HG03432 (cell line): ENCODE results near the gene FAM168A.

Source experiments
- ATAC-seq: cut with Tn5 transposase; IDR thresholded peaks from one replicate; pipeline ENCODE4 v1.9.1; 2021; ENCODE audit warnings: mild to moderate bottlenecking, moderate library complexity; ENCODE audit not compliant: unreplicated experiment

Gene FAM168A, protein sequence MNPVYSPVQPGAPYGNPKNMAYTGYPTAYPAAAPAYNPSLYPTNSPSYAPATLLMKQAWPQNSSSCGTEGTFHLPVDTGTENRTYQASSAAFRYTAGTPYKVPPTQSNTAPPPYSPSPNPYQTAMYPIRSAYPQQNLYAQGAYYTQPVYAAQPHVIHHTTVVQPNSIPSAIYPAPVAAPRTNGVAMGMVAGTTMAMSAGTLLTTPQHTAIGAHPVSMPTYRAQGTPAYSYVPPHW

DNA sequence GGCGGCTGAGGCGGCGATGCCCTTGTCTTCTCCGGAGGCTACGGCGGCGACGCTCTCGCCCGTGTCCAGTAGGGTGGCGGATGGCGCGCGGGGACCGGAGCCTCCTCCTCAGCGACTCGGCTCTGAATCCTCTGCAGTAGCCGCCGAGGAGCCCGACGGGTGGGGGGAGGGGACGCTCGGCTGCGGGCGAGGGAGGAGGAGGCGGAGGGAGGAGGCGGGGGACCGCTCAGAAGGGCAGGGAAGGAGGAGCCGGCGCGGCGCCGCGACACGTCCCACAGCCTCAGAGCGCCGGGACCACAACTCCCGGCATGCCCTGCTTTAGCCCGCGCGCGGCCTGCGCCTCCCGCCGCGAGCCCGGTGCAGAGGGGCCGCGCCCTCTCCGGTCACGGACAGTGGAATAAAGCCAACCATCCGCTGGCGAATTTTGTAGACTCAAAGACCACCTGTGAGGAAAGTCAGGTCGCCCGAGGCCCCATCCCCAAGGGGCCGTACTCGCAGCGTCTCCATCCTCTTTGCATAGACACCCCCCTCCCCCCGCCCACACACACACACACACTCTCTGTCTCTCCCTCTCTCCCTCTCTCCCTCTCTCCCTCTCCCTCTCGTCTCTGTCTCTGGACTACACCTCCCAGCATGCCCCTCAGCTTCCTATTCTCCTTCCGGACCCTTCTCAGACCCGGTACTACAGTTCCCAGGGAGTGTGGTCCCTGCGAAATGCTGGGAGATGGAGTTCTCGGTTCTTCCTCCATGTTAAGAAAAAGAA lies at the start of gene FAM168A:
Gene FAM168A, minus strand, starts transcription at position 157 of the 763 bp plus-strand sequence. CDS start 129,638 bp downstream, outside the sequence.
- ATAC-seq = peak; percentile 94

DNA sequence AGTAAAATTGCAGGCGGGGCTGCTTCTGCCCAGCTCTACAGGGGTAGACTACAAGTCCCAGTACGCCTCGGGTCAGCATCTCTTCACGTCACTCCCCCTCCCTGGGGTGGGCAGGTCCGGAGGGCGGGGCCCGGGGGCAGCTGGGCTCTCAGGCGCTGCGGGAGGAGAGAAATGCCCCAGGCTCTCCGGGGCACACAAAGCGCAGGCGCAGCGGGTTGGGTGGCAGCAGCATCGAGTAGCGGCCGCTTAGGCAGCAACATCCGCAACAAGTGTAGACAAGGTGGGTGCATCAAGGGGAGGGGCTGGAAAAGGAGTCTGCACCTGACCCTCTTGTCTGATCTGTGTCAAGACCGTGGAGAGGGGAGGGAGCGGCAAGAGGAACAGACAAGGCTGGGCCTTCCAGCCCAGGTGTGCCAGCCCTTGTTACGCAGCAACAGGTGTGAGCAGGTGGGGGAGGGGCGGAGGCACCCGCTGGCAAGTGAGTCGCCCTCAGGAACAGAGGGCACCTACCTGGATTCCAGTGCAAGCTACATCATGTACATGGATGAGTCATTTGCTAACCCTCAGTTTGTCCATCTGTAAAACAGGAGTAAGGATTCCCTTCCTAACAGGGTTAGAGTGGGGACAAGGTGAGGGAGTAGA lies 49.7 kb upstream of the FAM168A start:
- peak; percentile 81 for ATAC-seq

DNA sequence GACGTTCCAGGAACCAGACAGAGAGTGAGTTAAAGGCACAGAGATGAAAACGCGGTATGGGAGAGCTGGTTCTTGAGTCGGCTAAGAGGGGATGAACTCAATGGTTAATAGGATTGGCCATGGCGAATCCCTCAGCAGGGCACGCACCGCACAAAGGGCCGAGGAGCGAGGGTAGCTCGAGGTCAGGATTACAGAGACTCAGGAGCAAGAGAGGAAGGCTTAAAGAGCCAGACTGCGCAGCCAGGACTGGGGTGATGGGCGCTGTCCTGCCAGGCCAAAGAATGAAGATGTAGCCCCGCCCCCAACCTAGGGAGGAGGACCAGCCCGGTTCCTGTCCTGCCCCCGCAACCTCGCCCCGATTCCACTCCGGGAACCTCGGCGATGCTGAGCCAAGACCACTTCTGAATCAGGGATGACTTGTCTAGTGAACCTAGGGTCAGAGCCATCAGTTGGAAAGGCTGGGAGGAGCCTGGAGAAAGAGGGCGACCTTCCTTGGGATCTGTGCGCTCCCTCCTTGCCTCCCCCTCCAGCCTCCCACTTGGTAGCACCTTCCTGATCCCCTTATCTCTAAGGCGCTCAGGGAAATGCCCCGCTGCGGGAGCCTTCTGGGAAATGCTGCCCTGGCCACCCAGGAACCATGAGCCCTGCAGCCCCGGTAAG lies 48.2 kb upstream of the FAM168A start, which contains the start of gene PLEKHB1:
Gene PLEKHB1, plus strand, starts transcription at position 610 of the 660 bp plus-strand sequence. Its CDS starts 28 bp downstream, at position 638.
- ATAC-seq = no peak

DNA sequence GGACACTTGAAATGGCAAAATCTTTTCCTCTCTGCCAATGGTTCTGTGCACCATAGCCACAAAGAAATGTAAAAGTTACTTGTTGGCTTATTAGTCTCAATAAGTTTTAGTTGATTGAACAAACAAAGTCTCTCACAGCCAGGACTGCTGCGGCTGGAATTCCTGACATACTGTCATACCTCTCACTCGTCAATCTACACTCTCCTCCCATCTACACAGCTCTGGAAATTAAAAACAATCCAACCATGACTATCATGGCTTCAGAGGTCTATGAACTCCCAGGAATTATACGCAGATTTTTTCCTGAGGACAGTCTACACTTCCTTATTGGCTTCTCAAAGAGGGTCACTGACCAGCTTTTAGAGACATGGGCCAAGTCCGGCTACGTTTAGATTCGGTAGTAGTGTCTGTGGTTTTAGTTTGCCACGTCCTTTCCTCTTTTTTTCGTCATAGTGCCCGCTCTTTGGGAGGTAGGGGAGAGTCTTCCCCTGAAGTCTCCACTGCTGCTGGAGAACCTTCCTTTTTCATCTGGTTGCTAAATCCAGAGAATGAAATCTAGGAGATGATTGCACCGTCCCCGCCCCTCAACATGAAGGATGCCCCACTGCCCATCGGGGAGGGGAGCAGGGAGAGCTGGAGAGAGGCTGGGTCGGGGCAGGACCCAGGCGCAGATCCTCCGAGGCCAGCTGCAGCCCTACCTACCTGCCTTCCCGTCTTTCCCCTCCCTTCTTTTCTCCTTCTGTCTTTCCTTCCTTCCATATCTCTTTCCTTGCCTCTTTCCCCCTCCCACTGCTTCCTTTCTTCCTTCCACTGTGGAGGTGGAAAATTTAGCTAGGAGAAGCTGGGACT lies 47.4 kb upstream of the FAM168A start:
- no peak for ATAC-seq

DNA sequence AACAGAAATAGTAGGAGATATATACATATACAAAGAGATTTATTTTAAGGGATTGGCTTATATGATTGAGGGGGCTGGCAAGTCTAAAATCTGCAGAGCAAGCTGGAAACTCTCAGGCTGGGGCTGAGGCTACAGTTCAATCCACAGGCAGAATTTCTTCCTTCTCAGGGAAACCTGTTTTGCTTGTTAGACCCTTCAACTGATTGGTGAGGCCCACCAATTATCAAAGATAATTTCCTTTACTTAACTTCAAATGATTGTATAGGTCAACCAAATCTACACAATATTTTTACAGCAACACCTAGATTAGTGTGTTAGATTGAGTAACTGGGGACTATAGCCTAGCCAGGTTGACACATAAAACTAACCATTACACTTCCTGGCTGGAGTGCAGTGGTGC lies 43.8 kb upstream of the FAM168A start:
- ATAC-seq = no peak

DNA sequence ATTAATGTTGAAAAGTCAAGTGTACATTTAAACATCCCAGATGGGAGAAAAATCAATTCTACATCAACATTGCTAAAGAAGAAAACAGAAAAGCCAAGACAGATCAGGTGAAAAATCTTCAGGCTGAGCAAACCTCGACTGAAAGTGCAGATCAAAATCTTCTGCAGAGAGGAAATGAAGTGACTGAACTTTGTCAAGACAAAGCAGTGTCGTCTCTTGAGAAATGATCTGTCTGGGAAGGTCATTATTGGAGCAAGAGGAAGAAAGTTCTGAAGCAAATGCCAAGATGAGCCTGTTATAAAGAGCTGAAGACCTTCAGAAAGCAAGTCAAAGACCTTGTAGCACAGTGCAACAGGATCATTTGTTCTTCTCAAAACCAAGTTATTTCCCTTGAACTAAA lies 42.7 kb upstream of the FAM168A start:
- ATAC-seq = no peak

DNA sequence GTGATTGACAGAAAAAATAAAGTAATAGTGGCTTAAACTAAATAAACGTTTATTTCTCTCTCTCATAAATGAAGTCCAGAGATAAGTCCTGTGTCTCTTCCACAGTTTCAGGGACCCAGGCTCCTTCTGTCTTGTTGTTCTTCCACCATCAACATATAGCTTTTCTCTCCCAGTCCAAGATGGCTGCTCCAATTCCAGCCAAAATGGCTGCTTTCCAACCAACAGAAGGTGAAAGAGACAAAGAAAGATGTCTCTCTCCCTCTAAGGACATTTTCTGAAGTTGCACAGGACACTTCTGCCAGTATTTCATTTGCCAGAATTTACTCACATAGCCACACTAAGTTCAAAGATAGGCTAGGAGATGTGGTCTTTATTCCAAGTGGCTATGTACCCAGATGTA lies 39.1 kb upstream of the FAM168A start:
- no peak for ATAC-seq

DNA sequence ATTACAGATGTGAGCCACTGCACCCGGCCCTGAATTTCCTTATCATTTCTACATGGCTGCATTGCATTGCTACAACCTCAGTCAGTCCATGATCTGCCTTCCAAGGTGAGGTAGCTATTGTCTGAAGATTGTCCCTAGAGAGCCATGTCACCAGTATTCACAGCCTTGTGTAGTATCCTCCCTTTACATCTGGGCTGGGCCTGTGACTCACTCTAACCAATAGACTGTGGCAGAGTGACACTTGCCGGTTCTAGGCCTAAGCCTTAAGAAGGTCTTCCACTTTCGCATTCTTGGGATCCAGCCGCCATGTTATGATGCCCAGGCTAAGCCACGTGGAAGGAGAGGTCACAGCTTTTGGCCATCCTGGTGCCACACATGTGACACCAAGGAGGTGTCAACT lies 38.3 kb upstream of the FAM168A start:
- ATAC-seq = no peak

DNA sequence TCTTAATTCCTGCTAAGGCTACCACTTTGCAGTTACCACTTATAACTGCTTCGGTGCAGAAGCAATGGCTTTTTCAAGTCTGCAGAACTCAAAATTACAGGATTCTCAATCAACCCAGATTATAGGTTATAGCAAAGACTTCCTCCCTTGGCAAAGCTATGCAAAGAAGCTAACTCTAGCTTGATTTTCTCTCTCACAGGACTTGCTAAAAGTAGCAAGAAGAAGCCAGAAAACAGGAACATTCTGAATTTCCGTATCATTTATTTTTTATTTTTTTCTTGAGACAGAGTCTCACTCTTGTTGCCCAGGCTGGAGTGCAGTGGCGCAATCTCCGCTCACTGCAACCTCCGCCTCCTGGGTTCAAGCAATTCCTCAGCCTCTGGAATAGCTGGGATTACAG lies 37.8 kb upstream of the FAM168A start:
- ATAC-seq = no peak

DNA sequence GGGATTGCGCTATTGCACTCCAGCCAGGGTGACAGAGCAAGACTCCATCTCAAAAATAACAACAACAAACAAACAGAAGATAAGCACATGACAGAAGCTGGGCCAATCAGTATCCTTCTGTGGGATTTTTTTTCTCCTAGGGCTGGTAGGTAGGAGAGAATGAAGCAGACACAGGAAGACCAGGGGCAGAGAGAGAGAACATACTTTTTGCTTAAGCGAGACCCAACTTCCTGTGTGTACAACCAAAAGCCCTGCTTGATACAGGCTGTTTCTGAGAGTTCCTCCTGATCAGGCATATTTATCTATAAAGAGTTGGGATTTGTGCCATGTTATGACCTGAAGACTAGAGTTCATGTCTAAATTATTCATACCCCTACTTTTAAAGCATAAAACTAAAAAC lies 36.1 kb upstream of the FAM168A start:
- ATAC-seq = no peak

DNA sequence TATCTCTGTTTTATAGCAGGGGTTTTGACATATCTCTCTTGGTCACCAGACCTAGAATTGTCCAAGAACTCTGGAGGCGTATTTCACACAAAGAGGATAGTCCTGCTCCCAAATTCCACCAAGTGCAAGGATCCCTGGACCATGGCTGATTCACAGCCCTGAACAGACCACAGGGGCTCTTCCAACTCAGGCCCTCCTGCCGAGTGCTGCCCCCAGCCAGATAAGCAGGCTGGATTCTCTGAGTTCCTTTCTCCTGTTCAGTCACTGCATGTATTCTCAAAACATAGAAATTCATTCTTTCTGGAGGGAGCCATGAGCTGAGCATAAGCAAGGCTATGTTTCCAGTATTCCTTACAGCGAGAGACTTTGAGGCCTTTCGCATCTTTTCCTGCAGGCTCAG lies 35.1 kb upstream of the FAM168A start:
- no peak for ATAC-seq

DNA sequence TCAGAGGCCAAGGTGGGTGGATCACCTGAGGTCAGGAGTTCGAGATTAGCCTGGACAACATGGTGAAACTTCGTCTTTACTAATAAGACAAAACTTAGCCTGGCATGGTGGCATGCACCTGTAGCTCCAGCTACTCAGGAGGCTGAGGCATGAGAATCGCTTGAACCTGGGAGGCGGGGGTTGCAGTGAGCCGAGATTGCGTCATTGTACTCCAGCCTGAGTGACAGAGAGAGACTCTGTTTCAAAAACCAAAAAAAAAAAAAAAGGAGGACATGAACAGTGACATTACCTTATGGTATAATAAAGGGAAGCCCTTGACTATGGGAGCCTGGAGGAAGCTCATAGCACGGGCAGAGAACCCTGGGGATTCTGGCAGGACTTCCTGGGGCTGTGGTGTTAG lies 32.0 kb upstream of the FAM168A start:
- no peak for ATAC-seq

DNA sequence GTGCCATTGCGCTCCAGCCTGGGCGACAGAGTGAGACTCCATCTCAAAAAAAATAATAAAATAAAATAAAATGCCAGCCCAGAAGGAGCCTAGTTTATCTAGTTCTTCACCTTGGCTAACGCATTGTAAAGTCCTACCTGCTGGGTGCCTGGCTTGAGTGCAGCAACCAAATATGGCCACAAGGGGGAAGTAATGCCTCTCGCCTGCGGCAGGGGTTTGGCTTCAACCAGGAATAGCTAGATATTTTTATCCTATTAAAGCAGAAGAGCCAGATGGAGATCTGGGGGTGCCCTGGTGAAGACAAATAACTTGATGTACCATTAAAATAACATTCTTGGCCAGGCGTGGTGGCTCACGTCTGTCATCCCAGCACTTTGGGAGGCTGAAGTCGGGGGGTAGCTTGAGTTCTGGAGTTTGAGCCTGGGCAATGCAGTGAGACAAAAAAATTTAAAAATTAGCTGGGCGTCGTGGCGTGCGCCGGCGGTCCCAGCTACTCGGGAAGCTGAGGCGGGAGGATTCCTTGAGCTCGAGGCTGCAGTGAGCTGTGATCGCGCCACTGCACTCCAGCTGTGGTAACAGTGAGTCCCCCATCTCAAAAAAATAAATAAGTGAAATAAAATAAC lies 27.9 kb upstream of the FAM168A start:
- no peak for ATAC-seq

DNA sequence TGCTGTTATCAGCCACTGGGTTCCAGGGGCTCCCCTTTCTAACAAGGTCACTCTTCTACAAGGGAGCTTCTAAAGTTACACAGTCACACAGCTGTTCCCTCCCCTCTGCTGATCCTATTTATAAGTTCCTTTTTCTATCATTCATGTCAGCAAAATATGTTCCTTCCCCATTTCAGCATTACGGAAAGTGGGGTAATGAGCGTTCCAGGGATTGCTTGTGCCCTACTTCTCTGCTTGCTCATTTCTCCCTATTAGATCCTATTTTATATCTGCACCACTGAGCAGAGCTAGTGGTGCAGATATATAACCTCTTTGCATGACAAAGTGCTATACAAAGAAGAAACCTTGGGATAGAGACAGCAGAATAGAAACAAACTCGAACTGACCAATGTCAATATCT lies 25.8 kb upstream of the FAM168A start:
- no peak for ATAC-seq

DNA sequence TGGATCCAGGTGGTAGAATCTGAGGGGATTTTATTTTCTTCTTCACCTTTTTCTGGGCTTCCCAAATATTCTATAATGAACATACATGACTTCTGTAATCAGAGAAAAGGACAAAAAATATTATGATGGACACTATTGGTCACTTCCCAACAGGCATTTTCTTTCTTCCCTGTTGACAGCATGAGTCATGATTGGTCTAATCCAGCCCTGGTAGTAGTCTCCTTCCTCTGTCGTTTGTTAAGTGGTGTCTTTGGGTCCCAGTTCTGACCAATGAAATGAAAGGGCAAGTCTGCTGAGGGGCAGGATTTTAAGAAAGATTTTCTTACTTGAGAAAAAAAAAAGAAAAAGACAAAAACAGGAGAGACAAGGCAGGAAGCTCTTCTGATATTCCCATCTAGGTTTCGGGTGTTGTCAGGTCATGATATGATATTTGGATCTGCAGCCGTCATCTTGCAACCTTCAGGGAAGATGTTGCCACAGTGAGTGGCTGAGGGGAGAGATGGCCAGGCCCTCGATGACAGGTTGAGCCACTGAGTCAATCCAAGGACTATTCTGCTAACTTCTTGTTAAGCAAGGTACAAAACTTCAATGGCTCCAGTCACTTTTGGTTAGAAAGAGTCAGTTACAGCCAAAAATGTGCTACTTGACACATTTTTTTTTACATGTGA lies 25.1 kb upstream of the FAM168A start:
- ATAC-seq = no peak

DNA sequence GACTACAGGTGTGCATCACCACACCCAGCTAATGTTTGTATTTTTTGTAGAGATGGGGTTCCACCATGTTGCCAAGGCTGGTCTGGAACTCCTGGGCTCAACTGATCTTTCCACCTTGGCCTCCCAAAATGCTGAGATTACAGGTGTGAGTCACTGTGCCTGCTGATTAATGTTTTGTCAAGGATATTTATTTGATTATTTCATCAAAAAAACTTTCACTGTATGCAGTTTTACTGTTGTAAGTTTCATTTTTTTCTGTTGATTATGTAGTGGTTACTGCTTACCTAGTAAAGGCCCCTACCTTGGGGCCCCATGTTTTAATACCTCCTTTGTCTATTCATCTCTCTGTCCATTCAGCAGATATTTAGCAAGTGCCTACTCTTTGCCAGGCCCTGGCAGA lies 16.7 kb upstream of the FAM168A start:
- no peak for ATAC-seq

DNA sequence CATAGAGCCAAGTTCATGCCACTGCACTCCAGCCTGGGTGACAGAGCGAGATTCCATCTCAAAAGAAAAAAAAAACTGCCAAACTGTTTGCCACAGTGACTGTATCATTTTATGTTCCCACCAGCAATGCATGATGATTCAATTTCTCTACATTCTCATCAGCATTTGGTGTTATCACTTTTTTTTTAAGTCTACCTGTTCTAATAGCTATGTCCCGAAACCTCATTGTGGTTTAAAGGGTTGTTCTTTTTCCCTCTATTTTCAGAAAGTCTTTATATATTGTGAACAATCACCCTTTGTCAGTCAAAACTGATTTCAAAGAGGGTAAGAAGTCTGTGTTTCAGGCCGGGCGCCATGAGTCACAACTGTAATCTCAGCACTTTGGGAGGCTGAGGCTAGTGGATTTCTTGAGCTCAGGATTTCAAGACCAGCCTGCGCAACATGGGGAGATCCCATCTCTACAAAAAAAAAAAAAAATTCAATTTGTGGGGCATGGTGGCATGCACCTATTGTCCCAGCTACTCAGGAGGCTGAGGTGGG lies 14.8 kb upstream of the FAM168A start:
- no peak for ATAC-seq

DNA sequence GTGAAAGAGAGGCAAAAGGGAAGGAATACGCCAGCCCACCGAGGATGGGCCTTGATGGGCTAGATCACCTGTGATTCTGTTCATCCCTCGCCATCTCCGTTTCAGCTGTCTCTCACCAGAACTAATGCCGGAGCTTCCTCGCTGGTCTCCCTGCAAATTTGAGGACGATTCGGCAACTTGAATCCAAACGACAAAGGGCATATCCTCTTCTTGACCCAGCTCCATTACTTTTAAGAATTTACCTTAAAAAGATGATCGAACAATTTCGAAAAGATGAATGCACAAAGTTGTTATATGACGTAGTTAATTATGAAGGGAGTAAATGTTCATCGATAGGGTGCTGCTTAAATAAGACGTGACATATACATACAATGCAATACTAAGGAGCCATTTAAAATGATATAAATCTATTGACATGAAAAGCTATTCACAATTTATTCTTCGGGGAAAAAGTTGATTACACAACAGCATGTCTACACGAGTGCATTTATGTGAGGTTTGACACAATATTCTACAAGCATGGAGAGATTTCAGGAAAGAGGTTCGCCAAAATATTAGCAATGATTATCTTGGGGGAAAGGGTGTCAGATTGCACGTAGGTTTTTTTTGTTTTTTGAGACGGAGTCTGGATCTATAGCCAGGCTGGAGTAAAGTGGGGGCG lies 937 bp upstream of the FAM168A start:
- ATAC-seq = peak; percentile 10
